Muscle layer of colon (tissue), 2 donors: ENCODE results near the gene THAP2.

Experiments used
- H3K27ac ChIP-seq: one replicate; pipeline ENCODE4 v1.7.0; 2013; ENCODE audit warnings: low read depth, mild to moderate bottlenecking, low read length, moderate library complexity
- H3K27me3 ChIP-seq, 2 donors: one replicate each; pipeline ENCODE4 v1.7.0; 2013; ENCODE audit warnings: low read length in 2 of 2, mild to moderate bottlenecking in 2 of 2; ENCODE audit not compliant: insufficient read depth in 2 of 2, control insufficient read depth in 1 of 2
- H3K36me3 ChIP-seq: one replicate; pipeline ENCODE4 v1.7.0; 2013; ENCODE audit warnings: mild to moderate bottlenecking, low read length; ENCODE audit not compliant: insufficient read depth
- H3K4me1 ChIP-seq: one replicate; pipeline ENCODE4 v1.7.0; 2013; ENCODE audit warnings: mild to moderate bottlenecking, low read length; ENCODE audit not compliant: insufficient read depth
- H3K4me3 ChIP-seq, 2 donors: one replicate each; pipeline ENCODE4 v1.7.0; 2013; ENCODE audit warnings: low read length in 2 of 2, low read depth in 1 of 2, mild to moderate bottlenecking in 1 of 2, moderate library complexity in 1 of 2
- H3K9ac ChIP-seq: one replicate; pipeline ENCODE4 v1.7.0; 2013; ENCODE audit warnings: low read length
- H3K9me3 ChIP-seq: one replicate; pipeline ENCODE4 v1.7.0; 2013; ENCODE audit warnings: mild to moderate bottlenecking, low read length
- donor health status: abdominal sarcoma.
- donor health status: Adenocarcinoma of cecum.

THAP2 gene

GRCh38 chr12:71704920-71705319 is 40.8 kb downstream of the THAP2 start:
- Histone ChIP-seq H3K9me3 (no peaks in the 10 kb centered on the region), H3K27ac (no peak overlapping the region), H3K4me3 (no peak overlapping the region), H3K27me3 (no peaks in the 10 kb centered on the region), H3K9ac (no peak overlapping the region), H3K36me3 (peaks cover 20% of the 10 kb centered on the region), H3K4me1 (no peaks in the 10 kb centered on the region)

- Histone ChIP-seq H3K36me3 (peaks cover 7% of the 10 kb centered on the region), H3K4me1 (no peaks in the 10 kb centered on the region), H3K27ac (no peak overlapping the region), H3K9ac (no peak overlapping the region), H3K4me3 (no peak overlapping the region), H3K9me3 (no peaks in the 10 kb centered on the region), H3K27me3 (no peaks in the 10 kb centered on the region)
These were observed 44.6 kb downstream of the THAP2 start for GRCh38 chr12:71708658-71709057.

GRCh38 chr12:71710276-71711125 is 46.4 kb downstream of the THAP2 start:
- Histone ChIP-seq H3K9ac (no peak overlapping the region), H3K27ac (no peak overlapping the region), H3K9me3 (no peaks in the 10 kb centered on the region), H3K36me3 (no peaks in the 10 kb centered on the region), H3K4me1 (no peaks in the 10 kb centered on the region), H3K4me3 (no peak overlapping the region), H3K27me3 (no peaks in the 10 kb centered on the region)

- Histone ChIP-seq H3K27ac (no peak overlapping the region), H3K9ac (no peak overlapping the region), H3K27me3 (no peaks in the 10 kb centered on the region), H3K4me1 (no peaks in the 10 kb centered on the region), H3K9me3 (no peaks in the 10 kb centered on the region), H3K4me3 (no peak overlapping the region), H3K36me3 (no peaks in the 10 kb centered on the region)
These were observed 54.5 kb downstream of the THAP2 start for GRCh38 chr12:71718611-71719010.

GRCh38 chr12:71719647-71720370 is 55.7 kb downstream of the THAP2 start:
- Histone ChIP-seq H3K36me3 (no peaks in the 10 kb centered on the region), H3K4me3 (no peak overlapping the region), H3K27ac (no peak overlapping the region), H3K9me3 (no peaks in the 10 kb centered on the region), H3K27me3 (no peaks in the 10 kb centered on the region), H3K9ac (no peak overlapping the region), H3K4me1 (no peaks in the 10 kb centered on the region)

- Histone ChIP-seq H3K36me3 (no peaks in the 10 kb centered on the region), H3K27me3 (no peaks in the 10 kb centered on the region), H3K4me3 (no peak overlapping the region), H3K9ac (no peak overlapping the region), H3K9me3 (no peaks in the 10 kb centered on the region), H3K4me1 (no peaks in the 10 kb centered on the region), H3K27ac (no peak overlapping the region)
These were observed 57.8 kb downstream of the THAP2 start for GRCh38 chr12:71721783-71722505.

- Histone ChIP-seq H3K9ac (no peak overlapping the region), H3K27me3 (no peaks in the 10 kb centered on the region), H3K4me1 (no peaks in the 10 kb centered on the region), H3K36me3 (no peaks in the 10 kb centered on the region), H3K4me3 (no peak overlapping the region), H3K9me3 (no peaks in the 10 kb centered on the region), H3K27ac (no peak overlapping the region)
These were observed 60.9 kb downstream of the THAP2 start for GRCh38 chr12:71725011-71725410.

- H3K36me3 ChIP-seq = no peaks in the 10 kb centered on the region
- H3K4me3 ChIP-seq = no peak overlapping the region
- H3K9me3 ChIP-seq = no peaks in the 10 kb centered on the region
- H3K27me3 ChIP-seq = no peaks in the 10 kb centered on the region
- H3K9ac ChIP-seq = no peak overlapping the region
- H3K4me1 ChIP-seq = no peaks in the 10 kb centered on the region
- no peak overlapping the region for H3K27ac ChIP-seq
These were observed 62.4 kb downstream of the THAP2 start for GRCh38 chr12:71726548-71726947.

- Histone ChIP-seq H3K4me3 (no peak overlapping the region), H3K27ac (no peak overlapping the region), H3K27me3 (no peaks in the 10 kb centered on the region), H3K9ac (no peak overlapping the region), H3K36me3 (no peaks in the 10 kb centered on the region), H3K9me3 (no peaks in the 10 kb centered on the region), H3K4me1 (no peaks in the 10 kb centered on the region)
These were observed 63.9 kb downstream of the THAP2 start for GRCh38 chr12:71727958-71728357.
